ENCODE results near the gene EFTUD2. TPM values are rescaled to one million over a fixed set of nuclear protein-coding genes. Genes with fewer than 3 reads are reported as not detected.

Gene EFTUD2
- total and polyA plus RNA-seq, 2 donors from 2014 or later, result 37.9 to 98.4 TPM

- DNase-seq, result no peak
- no peaks in the 10 kb centered on the region for H3K9me3 ChIP-seq (ENCODE audit: control insufficient read depth in 2 of 3, insufficient read depth in 1 of 3, low read length in 3 of 3)
- no peak for TF ChIP-seq CTCF (IDR thresholded peaks at IDR 0.05; ENCODE audit: borderline replicate concordance, extremely low read depth, insufficient read depth)
- no peak overlapping the region for H3K9ac ChIP-seq (ENCODE audit: low read length in 3 of 3)
- H3K4me3 ChIP-seq (ENCODE audit: low read length in 3 of 3), result no peak overlapping the region
- no peaks in the 10 kb centered on the region for H3K27me3 ChIP-seq (ENCODE audit: control insufficient read depth, insufficient read depth, low read length)
- H3K4me1 ChIP-seq (ENCODE audit: control insufficient read depth in 2 of 3, insufficient read depth in 2 of 3, low read depth in 1 of 3, low read length in 3 of 3), result no peaks in the 10 kb centered on the region
- intact Hi-C loops (cut with DNase I), result no loop called here
- H3K36me3 ChIP-seq (ENCODE audit: control insufficient read depth in 2 of 3, insufficient read depth in 3 of 3, low read length in 3 of 3), result no peaks in the 10 kb centered on the region
- FAIRE-seq, result no peak
- H3K27ac ChIP-seq (ENCODE audit: low read depth in 2 of 2, low read length in 2 of 2), result no peak overlapping the region
Observed at GRCh38 chr17:44940768-44941167, 41.5 kb upstream of the EFTUD2 start.

GRCh38 chr17:44940317-44940716, 41.1 kb upstream of the EFTUD2 start:
- Histone ChIP-seq H3K4me1 (ENCODE audit: control insufficient read depth in 2 of 3, insufficient read depth in 2 of 3, low read depth in 1 of 3, low read length in 3 of 3) (no peaks in the 10 kb centered on the region), H3K4me3 (ENCODE audit: low read length in 3 of 3) (no peak overlapping the region), H3K27ac (ENCODE audit: low read depth in 2 of 2, low read length in 2 of 2) (no peak overlapping the region), H3K36me3 (ENCODE audit: control insufficient read depth in 2 of 3, insufficient read depth in 3 of 3, low read length in 3 of 3) (no peaks in the 10 kb centered on the region), H3K9ac (ENCODE audit: low read length in 3 of 3) (no peak overlapping the region), H3K9me3 (ENCODE audit: control insufficient read depth in 2 of 3, insufficient read depth in 1 of 3, low read length in 3 of 3) (no peaks in the 10 kb centered on the region), H3K27me3 (ENCODE audit: control insufficient read depth, insufficient read depth, low read length) (no peaks in the 10 kb centered on the region)
- FAIRE-seq, result no peak
- intact Hi-C loops (cut with DNase I), result no loop called here
- no peak for DNase-seq
- TF ChIP-seq CTCF (IDR thresholded peaks at IDR 0.05; ENCODE audit: borderline replicate concordance, extremely low read depth, insufficient read depth), result no peak

GRCh38 chr17:44935116-44935515, 35.9 kb upstream of the EFTUD2 start:
- H3K9me3 ChIP-seq (ENCODE audit: control insufficient read depth in 2 of 3, insufficient read depth in 1 of 3, low read length in 3 of 3), result no peaks in the 10 kb centered on the region
- no peak overlapping the region for H3K9ac ChIP-seq (ENCODE audit: low read length in 3 of 3)
- DNase-seq, result peak in 2 of 5 donors; percentile 26 to 65
- intact Hi-C loops (cut with DNase I), result no loop called here
- no peak overlapping the region for H3K4me3 ChIP-seq (ENCODE audit: low read length in 3 of 3)
- no peak for FAIRE-seq
- no peaks in the 10 kb centered on the region for H3K4me1 ChIP-seq (ENCODE audit: control insufficient read depth in 2 of 3, insufficient read depth in 2 of 3, low read depth in 1 of 3, low read length in 3 of 3)
- no peak overlapping the region for H3K27ac ChIP-seq (ENCODE audit: low read depth in 2 of 2, low read length in 2 of 2)
- H3K27me3 ChIP-seq (ENCODE audit: control insufficient read depth, insufficient read depth, low read length), result no peaks in the 10 kb centered on the region
- no peaks in the 10 kb centered on the region for H3K36me3 ChIP-seq (ENCODE audit: control insufficient read depth in 2 of 3, insufficient read depth in 3 of 3, low read length in 3 of 3)
- TF ChIP-seq CTCF (IDR thresholded peaks at IDR 0.05; ENCODE audit: borderline replicate concordance, extremely low read depth, insufficient read depth), result no peak

GRCh38 chr17:44934745-44935105, 35.5 kb upstream of the EFTUD2 start:
- H3K4me1 ChIP-seq (ENCODE audit: control insufficient read depth in 2 of 3, insufficient read depth in 2 of 3, low read depth in 1 of 3, low read length in 3 of 3), result no peaks in the 10 kb centered on the region
- H3K36me3 ChIP-seq (ENCODE audit: control insufficient read depth in 2 of 3, insufficient read depth in 3 of 3, low read length in 3 of 3), result no peaks in the 10 kb centered on the region
- no peaks in the 10 kb centered on the region for H3K9me3 ChIP-seq (ENCODE audit: control insufficient read depth in 2 of 3, insufficient read depth in 1 of 3, low read length in 3 of 3)
- no peak overlapping the region for H3K4me3 ChIP-seq (ENCODE audit: low read length in 3 of 3)
- H3K27me3 ChIP-seq (ENCODE audit: control insufficient read depth, insufficient read depth, low read length), result no peaks in the 10 kb centered on the region
- no peak overlapping the region for H3K9ac ChIP-seq (ENCODE audit: low read length in 3 of 3)
- DNase-seq, result peak in 2 of 5 donors; percentile 24 to 37
- FAIRE-seq, result no peak
- no peak for TF ChIP-seq CTCF (IDR thresholded peaks at IDR 0.05; ENCODE audit: borderline replicate concordance, extremely low read depth, insufficient read depth)
- intact Hi-C loops (cut with DNase I), result no loop called here
- no peak overlapping the region for H3K27ac ChIP-seq (ENCODE audit: low read depth in 2 of 2, low read length in 2 of 2)

Data from kidney (tissue), 14 donors.